Mucosa of stomach (tissue), 1 donor: ENCODE measurements around the gene S1PR4.
"Not testable (repeated sequence)": the region's sequence is repeated elsewhere in the genome, so short reads cannot be mapped to it uniquely, and the experiment has no call there.

ENCODE experiments used
- H3K27me3 ChIP-seq: one replicate; pipeline ENCODE4 v1.7.0; 2013; ENCODE audit warnings: mild to moderate bottlenecking, low read length; ENCODE audit not compliant: control insufficient read depth, insufficient read depth
- H3K36me3 ChIP-seq: one replicate; pipeline ENCODE4 v1.7.0; 2013; ENCODE audit warnings: low read length; ENCODE audit not compliant: control insufficient read depth, insufficient read depth
- H3K4me1 ChIP-seq: one replicate; pipeline ENCODE4 v1.7.0; 2013; ENCODE audit warnings: mild to moderate bottlenecking, low read length; ENCODE audit not compliant: control insufficient read depth, insufficient read depth
- H3K4me3 ChIP-seq: one replicate; pipeline ENCODE4 v1.7.0; 2013; ENCODE audit warnings: low read length
- H3K9ac ChIP-seq: one replicate; pipeline ENCODE4 v1.7.0; 2013; ENCODE audit warnings: mild to moderate bottlenecking, low read length, moderate library complexity
- H3K9me3 ChIP-seq: one replicate; pipeline ENCODE4 v1.7.0; 2013; ENCODE audit warnings: mild to moderate bottlenecking, low read length, moderate library complexity; ENCODE audit not compliant: control insufficient read depth
- donor health status: Pancreatic carcinoma.

Gene S1PR4

DNA sequence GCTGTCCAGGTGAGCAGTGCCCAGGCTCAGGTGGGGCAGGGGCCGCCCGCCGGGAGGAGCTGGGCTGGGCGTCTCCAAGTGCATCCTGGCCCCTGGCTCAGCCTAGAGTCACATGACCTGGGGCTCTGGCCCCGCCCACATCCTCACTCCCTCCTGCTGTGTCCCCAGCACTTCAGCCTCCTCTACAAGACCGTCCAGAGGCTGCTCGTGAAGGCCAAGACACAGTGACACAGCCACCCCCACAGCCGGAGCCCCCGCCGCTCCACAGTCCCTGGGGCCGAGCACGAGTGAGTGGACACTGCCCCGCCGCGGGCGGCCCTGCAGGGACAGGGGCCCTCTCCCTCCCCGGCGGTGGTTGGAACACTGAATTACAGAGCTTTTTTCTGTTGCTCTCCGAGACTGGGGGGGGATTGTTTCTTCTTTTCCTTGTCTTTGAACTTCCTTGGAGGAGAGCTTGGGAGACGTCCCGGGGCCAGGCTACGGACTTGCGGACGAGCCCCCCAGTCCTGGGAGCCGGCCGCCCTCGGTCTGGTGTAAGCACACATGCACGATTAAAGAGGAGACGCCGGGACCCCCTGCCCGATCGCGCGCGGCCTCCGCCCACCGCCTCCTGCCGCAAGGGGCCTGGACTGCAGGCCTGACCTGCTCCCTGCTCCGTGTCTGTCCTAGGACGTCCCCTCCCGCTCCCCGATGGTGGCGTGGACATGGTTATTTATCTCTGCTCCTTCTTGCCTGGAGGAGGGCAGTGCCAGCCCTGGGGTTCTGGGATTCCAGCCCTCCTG lies 29.1 kb downstream of the S1PR4 start:
- no peaks in the 10 kb centered on the region for H3K36me3 ChIP-seq
- no peaks in the 10 kb centered on the region for H3K4me1 ChIP-seq
- H3K4me3 ChIP-seq: no peak overlapping the region

DNA sequence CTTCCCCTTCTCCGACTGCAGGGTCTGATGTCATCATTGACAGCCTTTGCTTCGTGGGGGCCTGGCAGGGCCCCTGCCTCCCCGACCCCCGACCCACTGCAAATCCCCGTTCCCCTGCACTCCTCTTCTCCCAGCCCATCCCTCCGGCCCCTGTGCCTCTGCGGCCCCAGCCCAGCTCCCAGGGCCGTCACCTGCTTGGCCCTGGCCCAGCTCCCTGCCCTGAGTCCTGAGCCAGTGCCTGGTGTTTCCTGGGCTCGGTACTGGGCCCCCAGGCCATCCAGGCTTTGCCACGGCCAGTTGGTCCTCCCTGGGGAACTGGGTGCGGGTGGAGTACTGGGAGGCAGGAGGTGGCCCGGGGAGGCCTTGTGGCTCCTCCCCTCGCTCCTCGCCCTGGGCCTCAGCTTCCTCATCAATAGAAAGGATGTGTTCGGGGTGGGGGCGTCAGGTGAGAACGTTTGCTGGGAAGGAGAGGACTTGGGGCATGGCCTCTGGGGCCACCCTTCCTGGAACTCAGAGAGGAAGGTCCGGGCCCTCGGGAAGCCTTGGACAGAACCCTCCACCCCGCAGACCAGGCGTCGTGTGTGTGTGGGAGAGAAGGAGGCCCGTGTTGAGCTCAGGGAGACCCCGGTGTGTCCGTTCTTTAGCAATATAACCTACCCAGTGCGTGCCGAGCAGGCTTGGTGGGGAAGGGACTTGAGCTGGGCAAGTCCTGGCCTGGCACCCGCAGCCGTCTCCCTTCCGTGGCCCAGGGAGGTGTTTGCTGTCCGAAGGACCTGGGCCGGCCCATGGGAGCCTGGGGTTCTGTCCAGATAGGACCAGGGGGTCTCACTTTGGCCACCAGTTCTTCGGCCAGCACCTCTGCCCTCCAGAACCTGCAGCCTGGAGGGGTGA lies 30.0 kb downstream of the S1PR4 start:
- Histone ChIP-seq H3K9ac (no peak overlapping the region), H3K36me3 (no peaks in the 10 kb centered on the region), H3K9me3 (no peaks in the 10 kb centered on the region)

More for the DNA sequence above, 29.1 kb downstream of the S1PR4 start:
- no peaks in the 10 kb centered on the region for H3K27me3 ChIP-seq
- H3K9me3 ChIP-seq: no peaks in the 10 kb centered on the region
- H3K9ac ChIP-seq: no peak overlapping the region

DNA sequence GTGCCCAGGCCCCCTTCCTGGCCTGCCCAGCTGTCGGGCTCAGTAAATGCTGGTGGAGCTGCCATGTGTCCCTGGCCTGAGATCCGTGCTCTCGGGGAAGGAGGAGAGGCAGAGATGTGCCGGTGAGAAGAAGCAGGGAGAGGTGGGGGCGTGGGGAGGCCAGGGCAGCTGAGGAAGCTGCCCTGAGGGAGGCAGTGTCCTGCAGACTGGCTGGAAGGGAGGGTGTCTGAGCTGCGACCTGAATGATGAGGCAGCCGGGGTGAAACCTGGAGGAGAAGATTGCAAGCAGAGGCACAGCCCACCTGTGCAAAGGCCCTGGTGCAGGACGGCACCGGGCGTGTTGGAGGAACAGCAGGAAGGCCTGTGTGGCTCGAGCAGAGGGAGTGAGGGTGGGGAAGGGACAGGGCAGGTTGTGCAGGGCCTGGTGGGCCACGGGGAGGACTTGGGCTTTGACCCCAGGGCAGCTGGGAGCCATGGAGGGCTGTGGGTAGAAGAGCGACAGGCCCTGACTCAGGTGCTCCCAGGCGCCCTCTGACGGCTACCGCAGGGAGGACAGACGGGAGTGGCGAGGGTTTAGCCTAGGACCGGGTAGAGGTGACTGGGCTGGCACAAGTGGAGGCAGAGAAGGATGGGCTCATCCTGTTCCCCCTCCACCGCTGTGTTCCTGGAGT lies 31.9 kb downstream of the S1PR4 start:
- no peaks in the 10 kb centered on the region for H3K9me3 ChIP-seq
- no peak overlapping the region for H3K4me3 ChIP-seq
- no peak overlapping the region for H3K9ac ChIP-seq
- H3K36me3 ChIP-seq: no peaks in the 10 kb centered on the region
- H3K4me1 ChIP-seq: no peaks in the 10 kb centered on the region
- no peaks in the 10 kb centered on the region for H3K27me3 ChIP-seq

More for the DNA sequence above, 30.0 kb downstream of the S1PR4 start:
- no peaks in the 10 kb centered on the region for H3K4me1 ChIP-seq
- no peaks in the 10 kb centered on the region for H3K27me3 ChIP-seq
- no peak overlapping the region for H3K4me3 ChIP-seq

DNA sequence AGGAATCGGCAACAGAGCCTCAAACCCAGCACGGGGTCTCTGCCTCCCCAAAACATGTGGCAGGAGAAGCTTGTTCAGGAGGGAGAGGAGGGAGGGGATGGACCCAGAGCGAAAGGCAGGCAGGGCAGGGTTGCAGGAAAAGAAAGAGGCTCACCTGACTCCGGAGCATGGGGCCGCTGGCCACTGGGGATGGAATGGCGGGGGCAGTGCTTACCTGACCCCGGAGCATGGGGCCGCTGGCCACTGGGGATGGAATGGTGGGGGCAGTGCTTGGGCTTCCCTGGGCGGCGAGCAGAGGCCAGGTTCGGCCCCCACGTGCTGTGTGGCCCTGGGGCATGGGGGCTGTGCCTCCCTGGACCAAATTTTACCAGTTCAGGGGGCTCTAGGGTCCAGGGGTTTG lies 32.6 kb downstream of the S1PR4 start:
- Histone ChIP-seq H3K9me3 (no peaks in the 10 kb centered on the region), H3K27me3 (no peaks in the 10 kb centered on the region), H3K36me3 (no peaks in the 10 kb centered on the region), H3K4me3 (no peak overlapping the region), H3K9ac (no peak overlapping the region), H3K4me1 (no peaks in the 10 kb centered on the region)

DNA sequence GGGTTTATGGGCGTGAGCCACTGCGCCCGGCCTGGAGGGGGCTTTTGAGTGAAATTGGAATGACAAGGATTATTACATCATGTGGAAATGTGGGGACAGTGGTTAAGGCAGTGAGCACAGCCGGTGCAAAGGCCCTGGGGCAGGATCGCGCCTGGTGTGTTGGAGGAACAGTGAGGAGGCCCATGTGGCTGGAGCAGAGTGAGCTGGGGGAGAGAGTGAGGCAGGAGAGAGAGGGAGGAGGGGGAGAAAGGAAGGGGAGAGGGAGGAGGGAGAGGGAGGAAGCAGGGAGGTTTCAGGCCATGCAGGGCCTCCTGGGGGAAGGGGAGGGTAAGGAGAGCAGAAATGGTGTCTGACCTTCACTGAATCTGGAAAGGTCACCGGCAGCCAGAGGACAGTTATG lies 34.6 kb downstream of the S1PR4 start:
- Histone ChIP-seq H3K36me3 (no peaks in the 10 kb centered on the region), H3K4me1 (no peaks in the 10 kb centered on the region), H3K4me3 (no peak overlapping the region), H3K27me3 (no peaks in the 10 kb centered on the region), H3K9ac (no peak overlapping the region), H3K9me3 (no peaks in the 10 kb centered on the region)

DNA sequence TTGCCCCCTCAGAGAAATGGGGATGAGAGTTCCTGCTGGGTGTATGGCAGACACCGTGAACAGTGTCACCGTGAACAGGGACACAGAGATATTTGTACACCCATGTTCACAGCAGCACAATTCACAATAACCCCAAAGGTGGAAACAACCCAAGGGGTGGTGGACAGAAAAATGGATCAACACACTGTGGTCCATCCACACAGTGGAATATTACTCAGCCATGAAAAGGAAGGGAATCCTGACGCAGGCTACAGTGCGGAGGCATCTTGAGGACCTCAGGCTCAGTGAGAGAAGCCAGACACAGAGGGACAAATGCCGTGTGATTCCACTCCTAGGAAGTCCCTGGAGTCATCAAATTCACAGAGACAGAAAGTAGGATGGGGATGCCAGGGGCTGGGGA lies 38.3 kb downstream of the S1PR4 start:
- no peaks in the 10 kb centered on the region for H3K36me3 ChIP-seq
- no peak overlapping the region for H3K9ac ChIP-seq
- no peaks in the 10 kb centered on the region for H3K9me3 ChIP-seq
- H3K27me3 ChIP-seq: peaks cover 3% of the 10 kb centered on the region
- H3K4me1 ChIP-seq: no peaks in the 10 kb centered on the region
- no peak overlapping the region for H3K4me3 ChIP-seq

DNA sequence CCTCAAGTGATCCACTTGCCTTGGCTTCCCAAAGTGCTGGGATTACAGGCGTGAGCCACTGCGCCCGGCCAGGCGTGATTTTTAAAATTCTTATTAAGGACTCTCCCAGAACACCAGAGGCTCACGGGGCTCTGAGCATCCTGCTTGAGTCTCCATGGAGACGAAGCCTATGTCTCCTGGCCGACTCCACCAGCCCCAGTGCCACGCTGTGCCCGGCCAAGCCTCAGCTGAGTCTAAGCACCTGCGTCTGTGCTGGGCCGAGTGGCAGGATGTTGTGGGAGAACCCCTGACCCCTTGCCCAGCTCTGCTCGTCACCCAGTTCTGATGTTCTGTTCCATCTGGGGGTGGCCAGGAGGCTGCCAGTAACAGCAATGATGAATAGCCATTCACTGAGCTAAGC lies 42.0 kb downstream of the S1PR4 start:
- Histone ChIP-seq H3K9me3 (no peaks in the 10 kb centered on the region), H3K9ac (no peak overlapping the region), H3K4me3 (no peak overlapping the region), H3K36me3 (no peaks in the 10 kb centered on the region), H3K4me1 (no peaks in the 10 kb centered on the region), H3K27me3 (peaks cover 5% of the 10 kb centered on the region)

DNA sequence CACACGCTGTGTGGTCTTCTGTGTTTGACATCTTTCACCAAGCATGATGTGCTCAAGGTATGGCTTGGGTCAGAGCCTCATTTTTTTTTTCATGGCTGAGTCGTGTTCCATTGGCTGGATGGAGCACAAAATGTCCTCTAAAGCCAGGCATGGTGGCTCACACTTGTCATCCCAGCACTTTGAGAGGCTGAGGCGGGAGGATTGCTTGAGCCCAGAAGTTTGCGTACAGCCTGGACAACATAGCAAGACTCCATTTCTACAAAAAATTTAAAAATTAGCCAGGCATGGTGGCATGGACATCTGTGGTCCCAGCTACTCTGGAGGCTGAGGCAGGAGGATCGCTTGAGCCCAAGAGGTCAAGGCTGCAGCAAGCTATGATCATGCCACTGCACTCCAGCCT lies 43.0 kb downstream of the S1PR4 start:
- H3K27me3 ChIP-seq: peaks cover 13% of the 10 kb centered on the region
- not testable (repeated sequence) for H3K36me3 ChIP-seq, H3K9me3 ChIP-seq, H3K4me1 ChIP-seq, H3K4me3 ChIP-seq, H3K9ac ChIP-seq

DNA sequence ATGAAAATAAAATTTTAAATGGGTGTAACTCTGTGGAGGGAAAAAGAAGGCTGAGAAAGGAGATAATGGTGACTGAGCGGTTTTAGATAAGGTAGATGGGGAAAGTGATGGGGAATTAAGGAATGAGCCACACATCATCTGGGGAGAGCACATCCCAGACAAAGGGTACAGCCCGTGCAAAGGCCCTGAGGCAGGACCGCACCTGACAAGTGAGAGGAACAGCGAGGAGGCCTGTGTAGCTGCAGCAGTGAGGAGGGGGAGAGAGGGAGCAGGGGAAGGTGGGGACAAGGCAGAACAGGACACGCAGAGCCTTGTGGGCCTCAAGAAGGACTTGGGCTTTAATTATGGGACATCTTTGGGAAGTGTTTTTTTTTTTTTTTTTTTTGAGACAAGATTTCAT lies 44.1 kb downstream of the S1PR4 start:
- Histone ChIP-seq H3K4me1 (no peaks in the 10 kb centered on the region), H3K36me3 (no peaks in the 10 kb centered on the region), H3K27me3 (peaks cover 21% of the 10 kb centered on the region)

DNA sequence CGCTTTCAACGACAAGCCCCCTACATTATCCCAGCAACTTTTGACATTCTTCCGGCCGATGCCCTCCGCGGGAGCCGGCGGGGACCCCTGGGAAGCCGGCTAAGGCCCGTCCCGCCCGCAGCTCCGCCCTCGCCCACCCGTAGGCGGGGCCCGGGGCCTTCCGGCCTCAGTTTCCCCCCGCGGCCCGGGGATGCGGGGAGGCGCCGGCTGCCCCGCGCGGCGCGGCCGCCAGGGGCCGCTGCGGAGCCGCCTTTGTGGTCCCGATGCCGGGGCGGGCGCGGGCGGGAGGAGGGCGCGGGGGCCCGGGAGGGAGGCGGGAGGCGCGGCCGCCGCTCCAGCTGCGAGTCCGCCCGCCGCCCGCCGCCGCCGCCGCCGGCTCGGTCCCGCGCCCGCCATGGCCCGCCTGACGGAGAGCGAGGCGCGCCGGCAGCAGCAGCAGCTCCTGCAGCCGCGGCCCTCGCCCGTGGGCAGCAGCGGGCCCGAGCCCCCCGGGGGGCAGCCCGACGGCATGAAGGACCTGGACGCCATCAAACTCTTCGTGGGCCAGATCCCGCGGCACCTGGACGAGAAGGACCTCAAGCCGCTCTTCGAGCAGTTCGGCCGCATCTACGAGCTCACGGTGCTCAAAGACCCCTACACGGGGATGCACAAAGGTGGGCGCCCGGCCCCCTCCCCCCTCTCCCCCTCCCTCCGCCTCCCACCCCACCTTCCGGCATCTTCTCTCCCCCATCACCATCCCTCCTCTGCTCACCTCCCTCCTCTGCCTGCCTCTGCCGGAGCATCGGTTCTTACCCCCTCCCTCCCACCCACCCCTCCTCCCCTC lies 46.0 kb downstream of the S1PR4 start, which contains the start of gene CELF5:
TSS of gene CELF5 (plus strand) at position 316 of the 823 bp plus-strand sequence. CDS start at position 395, 79 bp downstream.
- H3K27me3 ChIP-seq: peaks cover 34% of the 10 kb centered on the region
- no peaks in the 10 kb centered on the region for H3K36me3 ChIP-seq
- H3K9me3 ChIP-seq: no peaks in the 10 kb centered on the region
- H3K4me3 ChIP-seq: no peak within 1 kb of the TSS
- H3K4me1 ChIP-seq: no peaks in the 10 kb centered on the region
- no peak within 1 kb of the TSS for H3K9ac ChIP-seq

More for the DNA sequence above, 44.1 kb downstream of the S1PR4 start:
- Histone ChIP-seq H3K4me3 (no peak overlapping the region), H3K9me3 (no peaks in the 10 kb centered on the region), H3K9ac (no peak overlapping the region)

DNA sequence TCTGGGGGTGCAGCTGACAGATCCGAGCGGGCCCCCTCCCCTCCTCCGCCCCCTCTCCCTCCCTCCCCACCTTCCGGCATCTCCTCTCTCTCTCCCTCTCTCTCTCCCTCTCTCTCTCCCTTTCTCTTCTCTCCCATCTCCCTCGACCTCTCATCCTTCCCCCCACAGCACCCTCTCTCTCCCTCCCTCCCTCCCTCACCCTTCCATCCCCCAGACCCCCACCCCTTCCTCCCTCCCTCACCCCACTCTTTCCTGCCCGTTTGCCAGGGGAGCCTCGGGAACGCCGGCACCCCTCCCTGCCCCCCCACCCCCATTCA lies 46.6 kb downstream of the S1PR4 start:
- H3K27me3 ChIP-seq: peaks cover 38% of the 10 kb centered on the region
- H3K9me3 ChIP-seq: no peaks in the 10 kb centered on the region
- H3K4me1 ChIP-seq: no peaks in the 10 kb centered on the region
- no peak overlapping the region for H3K9ac ChIP-seq
- H3K36me3 ChIP-seq: no peaks in the 10 kb centered on the region
- H3K4me3 ChIP-seq: no peak overlapping the region
